Caco-2 (cell line): ENCODE data around the gene RABGEF1. TPM values are rescaled to one million over a fixed set of nuclear protein-coding genes. Genes with fewer than 3 reads are reported as not detected.

Experiments used
- BruUV-seq: library from RNA; stranded (reverse); fragments of 400-500 nt; replicated peaks from 2 replicates; lab custom pipeline; 2021; lab: Mats Ljungman, UMichigan
- CTCF ChIA-PET: fragments of 300-600 bp; sonication (Branson Sonifier 250); formaldehyde crosslinking; loops from one replicate; lab custom pipeline; 2022; ENCODE audit warnings: antibody characterized with exemption; lab: Charles Lee
- POLR2A ChIA-PET: fragments of 300-600 bp; sonication (Branson Sonifier 250); formaldehyde crosslinking; loops from one replicate; lab custom pipeline; 2022; ENCODE audit warnings: antibody characterized with exemption; lab: Charles Lee
- DNase-seq, 2 experiments: peaks; one replicate each; pipeline versions ENCODE4 v3.0.0 to v3.0.0-alpha.2; 2020 to 2022
- H3K27me3 ChIP-seq: replicated peaks from 2 replicates; pipeline ENCODE4 v1.6.0; 2011; ENCODE audit warnings: low read length; ENCODE audit not compliant: control insufficient read depth, insufficient read depth
- H3K36me3 ChIP-seq: 2 replicates; pipeline ENCODE4 v1.5.1; 2011; ENCODE audit warnings: low read length; ENCODE audit not compliant: control insufficient read depth, insufficient read depth
- H3K4me1 ChIP-seq: fragments of 250-450 bp; sonication (Bioruptor Pico); 2 replicates; pipeline ENCODE4 v1.5.1; 2020; ENCODE audit warnings: mild to moderate bottlenecking
- H3K4me3 ChIP-seq: 2 replicates; pipeline ENCODE4 v1.5.1; 2011; ENCODE audit warnings: low read depth, mild to moderate bottlenecking, control low read depth, low read length
- H3K9me3 ChIP-seq: fragments of 250-450 bp; sonication (Bioruptor Pico); 2 replicates; pipeline ENCODE4 v1.5.1; 2020; ENCODE audit warnings: mild to moderate bottlenecking, moderate library complexity
- H3K27ac Mint-ChIP-seq: one replicate; pipeline ENCODE4 v1.8.0; 2022; ENCODE audit warnings: mixed read lengths; ENCODE audit not compliant: unreplicated experiment
- H3K27me3 Mint-ChIP-seq: one replicate; pipeline ENCODE4 v1.8.0; 2022; ENCODE audit warnings: mixed read lengths; ENCODE audit not compliant: insufficient read depth, unreplicated experiment
- H3K36me3 Mint-ChIP-seq: one replicate; pipeline ENCODE4 v1.8.0; 2022; ENCODE audit warnings: mild to moderate bottlenecking, mixed read lengths; ENCODE audit not compliant: insufficient read depth, unreplicated experiment
- H3K4me1 Mint-ChIP-seq: one replicate; pipeline ENCODE4 v1.8.0; 2022; ENCODE audit warnings: low read depth, mixed read lengths; ENCODE audit not compliant: unreplicated experiment
- H3K4me3 Mint-ChIP-seq: one replicate; pipeline ENCODE4 v1.8.0; 2022; ENCODE audit warnings: mild to moderate bottlenecking, moderate library complexity, mixed read lengths; ENCODE audit not compliant: unreplicated experiment
- H3K9me3 Mint-ChIP-seq: one replicate; pipeline ENCODE4 v1.8.0; 2022; ENCODE audit warnings: mixed read lengths; ENCODE audit not compliant: unreplicated experiment
- CTCF ChIP-seq, 2 experiments: fragments of 200-600 bp in 1 of 2; IDR thresholded peaks; 1 replicate in 1 of 2; 2 replicates in 1 of 2; pipeline versions ENCODE4 v1.5.1 to v1.8.0; 2011 to 2022; ENCODE audit warnings: antibody characterized with exemption in 1 of 2, control low read depth in 1 of 2, inconsistent platforms in 1 of 2, low read depth in 1 of 2, low read length in 1 of 2, mild to moderate bottlenecking in 1 of 2, moderate library complexity in 1 of 2; ENCODE audit not compliant: insufficient read depth in 1 of 2, severe bottlenecking in 1 of 2, unreplicated experiment in 1 of 2
- intact Hi-C: fragments of 100-400 bp; cut with micrococcal nuclease; formaldehyde crosslinking; loops from one replicate; pipeline ENCODE4 v1.10.0; 2022; ENCODE audit not compliant: unreplicated experiment
- total RNA-seq: library from RNA; stranded (reverse); gene quantifications from 2 replicates; pipeline ENCODE4 v1.2.3, GENCODE V29; 2022

The RABGEF1 gene
- total RNA-seq, 1 experiment from 2014 or later, result 20.3 TPM

- POLR2A ChIA-PET, result no interaction called here
- peaks cover 2% of the 10 kb centered on the region; the same call in 1 of the 2 replicates for H3K36me3 ChIP-seq
- no peak overlapping the region for H3K4me3 ChIP-seq
- peaks cover 6% of the 10 kb centered on the region for H3K36me3 Mint-ChIP-seq
- CTCF ChIA-PET, result no interaction called here
- DNase-seq, result no peak
- no peaks in the 10 kb centered on the region for H3K27me3 Mint-ChIP-seq
- intact Hi-C loops, result no loop called here
- H3K27me3 ChIP-seq, result no peaks in the 10 kb centered on the region
- peaks cover 17% of the 10 kb centered on the region for H3K9me3 ChIP-seq
- BruUV-seq, result no TSS peak
- peaks cover 6% of the 10 kb centered on the region for H3K4me1 Mint-ChIP-seq
- H3K4me1 ChIP-seq, result no peaks in the 10 kb centered on the region
- TF ChIP-seq CTCF (IDR thresholded peaks at IDR 0.05; ENCODE audit: insufficient read depth in 1 of 2, low read depth in 1 of 2, low read length in 1 of 2, severe bottlenecking in 1 of 2, unreplicated experiment in 1 of 2), result no peak
- peaks cover 35% of the 10 kb centered on the region for H3K9me3 Mint-ChIP-seq
- H3K27ac Mint-ChIP-seq, result no peak overlapping the region
- no peak overlapping the region for H3K4me3 Mint-ChIP-seq
Observed at GRCh38 chr7:66728571-66728970, 12.0 kb upstream of the RABGEF1 start.

GRCh38 chr7:66729274-66729673 lies 11.3 kb upstream of the RABGEF1 start:
- no peak for DNase-seq
- H3K9me3 Mint-ChIP-seq, result peaks cover 32% of the 10 kb centered on the region
- intact Hi-C loops, result no loop called here
- H3K4me1 Mint-ChIP-seq, result peaks cover 6% of the 10 kb centered on the region
- no peak overlapping the region for H3K4me3 Mint-ChIP-seq
- no peaks in the 10 kb centered on the region for H3K27me3 Mint-ChIP-seq
- Histone ChIP-seq H3K36me3 (peaks cover 2% of the 10 kb centered on the region; the same call in 1 of the 2 replicates), H3K4me3 (no peak overlapping the region), H3K4me1 (no peaks in the 10 kb centered on the region), H3K27me3 (no peaks in the 10 kb centered on the region), H3K9me3 (peaks cover 10% of the 10 kb centered on the region)
- TF ChIP-seq CTCF (IDR thresholded peaks at IDR 0.05; ENCODE audit: insufficient read depth in 1 of 2, low read depth in 1 of 2, low read length in 1 of 2, severe bottlenecking in 1 of 2, unreplicated experiment in 1 of 2), result no peak
- ChIA-PET POLR2A (no interaction called here), CTCF (no interaction called here)
- no TSS peak for BruUV-seq
- no peak overlapping the region for H3K27ac Mint-ChIP-seq
- peaks cover 6% of the 10 kb centered on the region for H3K36me3 Mint-ChIP-seq

- H3K4me3 Mint-ChIP-seq, result no peak overlapping the region
- no peak overlapping the region for H3K27ac Mint-ChIP-seq
- intact Hi-C loops, result no loop called here
- Histone ChIP-seq H3K27me3 (no peaks in the 10 kb centered on the region), H3K4me3 (no peak overlapping the region), H3K36me3 (peaks cover 3% of the 10 kb centered on the region; the same call in 1 of the 2 replicates), H3K9me3 (0 out of 2 replicates have a peak, but pooled peaks cover 3% of the 10 kb centered on the region), H3K4me1 (no peaks in the 10 kb centered on the region)
- no TSS peak for BruUV-seq
- no peak for TF ChIP-seq CTCF (IDR thresholded peaks at IDR 0.05; ENCODE audit: insufficient read depth in 1 of 2, low read depth in 1 of 2, low read length in 1 of 2, severe bottlenecking in 1 of 2, unreplicated experiment in 1 of 2)
- DNase-seq, result no peak
- peaks cover 37% of the 10 kb centered on the region for H3K9me3 Mint-ChIP-seq
- H3K4me1 Mint-ChIP-seq, result peaks cover 6% of the 10 kb centered on the region
- H3K27me3 Mint-ChIP-seq, result no peaks in the 10 kb centered on the region
- peaks cover 18% of the 10 kb centered on the region for H3K36me3 Mint-ChIP-seq
- POLR2A ChIA-PET, result no interaction called here
- CTCF ChIA-PET, result interaction anchor here (0.6 kb wide), 1 partner anchor 71 kb away, joined by 5 read pairs; no protein-coding TSS in a partner anchor
Observed at GRCh38 chr7:66731986-66732385, 8.5 kb upstream of the RABGEF1 start.
